ENCODE data around the gene METTL24. TPM values are rescaled to one million over a fixed set of nuclear protein-coding genes. Genes with fewer than 3 reads are reported as not detected.

The METTL24 gene
- total and polyA plus RNA-seq, 2 of the 8 experiments (the other 6 are each of a cell fraction or from before 2014, with no cell fraction given): 0.30 to 0.39 TPM

GRCh38 chr6:110217266-110217665 lies 140.9 kb downstream of the METTL24 start:
- no peak overlapping the region for H3K14ac ChIP-seq (ENCODE audit: insufficient read length)
- no peak overlapping the region for H3K18ac ChIP-seq (ENCODE audit: extremely low read depth, low read length)
- no peak overlapping the region for H2AFZ ChIP-seq (ENCODE audit: low read length)
- no peak overlapping the region for H3K23ac ChIP-seq (ENCODE audit: insufficient read length)
- ChIA-PET CTCF (ENCODE audit: partially characterized antibody) (interaction anchor here (0.6 to 2.5 kb wide), 4 partner anchors 8 to 175 kb away, joined by 3 to 10 read pairs (median 4); no protein-coding TSS in a partner anchor), POLR2A (ENCODE audit: partially characterized antibody) (interaction anchor here (0.6 kb wide), 1 partner anchor 78 kb away, joined by 4 read pairs; no protein-coding TSS in a partner anchor)
- no peak overlapping the region for H2AK5ac ChIP-seq (ENCODE audit: low read depth, low read length)
- peaks cover 2 to 69% (median 29%) of the 10 kb centered on the region in 4 experiments; a peak in 7 of 8 replicates for H3K36me3 ChIP-seq (ENCODE audit: control insufficient read depth in 2 of 4, insufficient read depth in 4 of 4, low read length in 3 of 4)
- no peaks in the 10 kb centered on the region for H3K9me3 ChIP-seq (ENCODE audit: insufficient read depth in 2 of 2, low read depth in 1 of 2, low read length in 1 of 2)
- no peak for DNase-seq (ENCODE audit: low read depth in 1 of 2, low spot score in 2 of 2)
- H4K8ac ChIP-seq (ENCODE audit: extremely low read depth, insufficient read depth, low read length): no peak overlapping the region
- H2BK5ac ChIP-seq (ENCODE audit: low read depth, low read length): no peak overlapping the region
- H3K56ac ChIP-seq (replicated peaks; ENCODE audit: insufficient read length, low read depth, low read length): no peak overlapping the region
- H3K27ac ChIP-seq (ENCODE audit: low read depth, low read length): no peak overlapping the region
- no peak for FAIRE-seq
- no peak overlapping the region for H3K4me3 ChIP-seq (ENCODE audit: extremely low read depth in 1 of 4, insufficient read depth in 2 of 4, low read depth in 3 of 4, low read length in 4 of 4)
- no peak overlapping the region for H2BK12ac ChIP-seq (ENCODE audit: low read depth, low read length)
- H3K79me2 ChIP-seq (ENCODE audit: control insufficient read depth in 1 of 2, insufficient read depth in 2 of 2, low read length in 2 of 2): no peaks in the 10 kb centered on the region
- no peak overlapping the region for H2BK120ac ChIP-seq (replicated peaks; ENCODE audit: low read depth, low read length)
- no peak overlapping the region for H4K5ac ChIP-seq (ENCODE audit: insufficient read length, low read depth, low read length)
- H4K20me1 ChIP-seq (replicated peaks in 1 of 2; ENCODE audit: control insufficient read depth in 1 of 2, insufficient read depth in 2 of 2, low read length in 2 of 2): no peaks in the 10 kb centered on the region
- no peaks in the 10 kb centered on the region for H3K79me1 ChIP-seq (ENCODE audit: low read depth, low read length)
- no peak overlapping the region for H3K4ac ChIP-seq (replicated peaks; ENCODE audit: insufficient read length, low read depth, low read length)
- H4K91ac ChIP-seq (replicated peaks; ENCODE audit: insufficient read length, low read length): no peak overlapping the region
- H3K23me2 ChIP-seq (ENCODE audit: low read depth, low read length): no peaks in the 10 kb centered on the region
- no peak overlapping the region for H2BK15ac ChIP-seq (ENCODE audit: low read length)
- no peak overlapping the region for H3K9ac ChIP-seq (replicated peaks in 1 of 4; ENCODE audit: extremely low read depth in 1 of 4, low read depth in 3 of 4, low read length in 3 of 4)
- H3K4me1 ChIP-seq (replicated peaks in 1 of 4; ENCODE audit: control insufficient read depth in 3 of 4, insufficient read depth in 4 of 4, low read length in 3 of 4): no peaks in the 10 kb centered on the region
- H2BK20ac ChIP-seq (ENCODE audit: low read length): no peak overlapping the region
- no peaks in the 10 kb centered on the region for H3K27me3 ChIP-seq (replicated peaks in 1 of 4; ENCODE audit: control insufficient read depth in 3 of 4, extremely low read depth in 1 of 4, insufficient read depth in 3 of 4, low read length in 3 of 4)
- 81% methylated on average over 2 of the region's 2 CpGs; no CpG with 5 or more reads in 1 of the 2 experiments for WGBS, 2 experiments (ENCODE audit: extremely low coverage in 1 of 2, insufficient coverage in 1 of 2, insufficient read length in 1 of 2, insufficient replicate concordance in 2 of 2, low coverage in 1 of 2, low lambda C conversion rate in 2 of 2, missing lambda C conversion rate in 1 of 2)
- H3K4me2 ChIP-seq (ENCODE audit: insufficient read depth in 1 of 2, low read depth in 2 of 2, low read length in 2 of 2): no peak overlapping the region
- TF ChIP-seq ASH2L (IDR thresholded peaks at IDR 0.05; ENCODE audit: low read length) (no peak), TAF7 (optimal IDR thresholded peaks at IDR 0.05; ENCODE audit: borderline replicate concordance, low read depth, low read length) (no peak), CHD1 (IDR thresholded peaks at IDR 0.05; ENCODE audit: low read depth, low read length) (no peak), SRF (IDR thresholded peaks at IDR 0.05; ENCODE audit: low read depth, low read length) (no peak), SP2 (IDR thresholded peaks at IDR 0.05; ENCODE audit: low read length) (no peak), FOSL1 (IDR thresholded peaks at IDR 0.05; ENCODE audit: insufficient read depth, low read depth, low read length) (no peak), YY1 (IDR thresholded peaks at IDR 0.05; ENCODE audit: low read depth, low read length) (no peak), ATF2 (IDR thresholded peaks at IDR 0.05; ENCODE audit: low read length) (no peak), MAFK (IDR thresholded peaks at IDR 0.05; ENCODE audit: low read depth, low read length) (no peak), SAP30 (IDR thresholded peaks at IDR 0.05; ENCODE audit: insufficient read depth, insufficient replicate concordance, low read length) (no peak), SP4 (IDR thresholded peaks at IDR 0.05; ENCODE audit: low read length) (no peak), KDM5A (IDR thresholded peaks at IDR 0.05; ENCODE audit: low read length) (no peak), HDAC2 (IDR thresholded peaks at IDR 0.05; ENCODE audit: borderline replicate concordance in 1 of 2, low read depth in 2 of 2, low read length in 2 of 2) (no peak)
